PC-3 (cell line): ENCODE measurements around the gene LIMS1.

Experiments used
- CTCF ChIP-seq: fragments of 300-600 bp; sonication (generic); conservative IDR thresholded peaks from 2 replicates; pipeline ENCODE4 v1.5.1; 2017; ENCODE audit warnings: antibody characterized with exemption, low read depth, mild to moderate bottlenecking, low read length
- EZH2 ChIP-seq: fragments of 300-600 bp; sonication (generic); IDR thresholded peaks from one replicate; pipeline ENCODE4 v1.6.1; 2017; ENCODE audit warnings: antibody characterized with exemption, mild to moderate bottlenecking, low read length; ENCODE audit not compliant: unreplicated experiment
- EZH2phosphoT487 ChIP-seq: fragments of 300-600 bp; sonication (generic); IDR thresholded peaks from 2 replicates; pipeline ENCODE4 v1.6.1; 2018; ENCODE audit warnings: mild to moderate bottlenecking, antibody characterized with exemption, low read length, borderline replicate concordance

GRCh38 chr2:108534584-108535356 lies 500 bp downstream of the LIMS1 start:
- TF ChIP-seq EZH2phosphoT487 = no peak
- TF ChIP-seq CTCF = no peak
- TF ChIP-seq EZH2 = no peak
